DMS 273 (cell line): ENCODE measurements around the gene SLC26A2.

ENCODE experiments used
- DNase-seq: peaks from one replicate; lab custom pipeline; 2025; ENCODE audit not compliant: unreplicated experiment; lab: John Stamatoyannopoulos, UW

Gene SLC26A2

DNA sequence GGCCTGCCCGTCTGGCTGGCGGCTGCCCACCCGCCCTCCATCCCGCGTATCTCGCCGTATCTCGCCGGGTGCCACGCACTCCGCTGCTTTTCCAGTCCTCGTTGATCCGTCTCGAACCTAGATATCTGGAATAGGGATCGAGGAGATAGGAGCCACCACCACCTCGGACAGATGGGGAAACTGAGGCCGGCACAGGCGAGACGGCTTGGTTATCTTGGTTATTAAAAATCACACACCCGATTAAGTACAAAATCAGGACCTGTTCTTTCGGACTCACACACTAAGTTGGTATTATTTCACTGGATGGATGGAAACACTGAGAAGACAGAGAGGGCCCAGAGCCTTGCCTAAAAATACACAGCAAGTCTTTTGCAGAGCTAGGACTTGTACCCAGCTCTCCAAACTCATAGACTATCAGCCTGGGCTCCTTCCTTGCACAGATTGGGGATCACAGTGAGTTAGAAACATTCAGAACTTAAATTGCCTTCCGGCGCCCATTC, 678 bp downstream of the SLC26A2 start:
- DNase-seq = peak; percentile 55

DNA sequence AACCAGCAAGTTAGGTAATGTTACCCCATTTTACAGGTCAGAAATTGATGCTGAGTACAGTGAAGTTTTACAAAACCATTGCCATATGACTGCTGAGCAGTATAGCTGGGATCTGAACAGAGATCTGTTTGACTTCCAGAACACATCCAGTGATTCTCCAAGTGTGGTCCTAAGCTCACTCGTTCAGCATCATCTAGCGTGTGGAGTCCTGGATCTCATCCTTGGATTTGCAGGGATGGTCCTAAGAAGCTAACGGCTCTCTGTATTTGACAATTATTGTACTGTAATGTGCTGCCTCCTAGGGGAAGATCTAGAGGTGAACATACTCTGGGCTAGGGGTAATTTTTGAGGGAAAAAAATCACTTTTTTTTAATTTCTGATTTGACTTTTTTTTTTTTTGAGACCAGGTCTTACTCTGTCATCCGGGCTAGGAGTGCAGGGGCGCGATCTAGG, 1.4 kb downstream of the SLC26A2 start:
- peak; percentile 50 for DNase-seq

DNA sequence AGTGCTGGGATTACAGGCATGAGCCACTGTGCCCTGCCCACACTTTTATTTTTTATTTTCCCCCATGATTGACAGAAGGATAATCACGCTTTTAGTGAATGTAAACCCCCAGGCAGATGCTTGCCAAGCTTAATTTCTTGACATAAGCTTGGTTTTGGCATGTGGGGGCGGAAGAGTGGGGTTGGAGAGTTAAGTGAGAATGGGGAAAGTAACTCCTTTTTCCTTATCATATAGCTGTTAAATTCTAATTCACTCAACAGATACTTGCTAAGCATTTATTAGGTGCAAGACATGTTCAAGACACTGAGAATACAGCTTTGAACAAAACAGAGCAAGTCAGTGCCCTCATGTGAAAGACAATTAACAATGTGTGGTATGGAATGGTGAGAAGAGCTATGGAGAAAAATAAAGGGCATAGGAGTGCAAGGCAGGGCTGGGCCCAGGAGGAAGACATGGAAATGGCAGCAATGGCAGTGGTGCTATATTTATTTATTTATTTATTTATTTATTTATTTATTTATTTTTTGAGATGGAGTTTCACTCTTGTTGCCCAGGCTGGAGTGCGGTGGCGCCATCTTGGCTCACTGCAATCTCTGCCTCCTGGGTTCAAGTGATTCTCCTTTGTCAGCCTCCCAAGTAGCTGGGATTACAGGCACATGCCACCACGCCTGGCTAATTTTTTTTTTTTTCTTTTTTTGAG, 2.2 kb downstream of the SLC26A2 start:
- no peak for DNase-seq

DNA sequence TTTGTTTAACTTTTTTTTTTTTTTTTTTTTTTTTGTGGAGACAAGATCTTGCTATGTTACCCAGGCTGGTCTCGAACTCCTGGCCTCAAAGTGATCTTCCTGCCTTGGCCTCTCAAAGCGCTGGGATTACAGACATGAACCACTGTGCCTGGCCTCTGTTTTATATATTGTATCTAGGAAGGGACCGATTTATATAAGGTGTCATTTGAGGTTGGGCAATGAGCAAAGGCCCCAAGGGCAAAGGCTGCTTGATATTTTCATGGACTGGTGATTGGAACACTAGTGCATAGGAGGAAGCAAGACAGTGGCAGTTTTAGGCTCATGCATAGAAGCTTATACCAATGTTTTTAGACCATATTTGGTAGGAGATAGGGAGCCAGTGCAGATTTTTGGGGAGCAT, 3.2 kb downstream of the SLC26A2 start:
- DNase-seq = no peak

DNA sequence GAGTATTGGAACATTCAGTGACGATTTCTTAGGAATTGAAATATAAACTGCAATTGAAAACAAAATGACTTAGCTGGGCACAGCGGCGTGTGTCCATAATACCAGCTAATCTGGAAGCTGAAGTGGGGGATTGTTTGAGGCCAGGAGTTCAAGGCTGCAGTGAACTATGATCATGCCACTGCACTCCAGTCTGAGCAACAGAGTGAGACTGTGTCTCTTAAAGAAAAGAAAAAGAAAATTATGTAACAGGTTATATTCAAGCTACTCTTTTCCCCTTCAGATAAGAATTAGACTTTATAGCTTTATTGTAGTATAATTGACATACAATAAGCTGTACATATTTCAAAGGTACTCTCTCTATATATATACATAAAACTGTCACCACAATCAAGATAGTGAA, 6.4 kb downstream of the SLC26A2 start:
- no peak for DNase-seq

DNA sequence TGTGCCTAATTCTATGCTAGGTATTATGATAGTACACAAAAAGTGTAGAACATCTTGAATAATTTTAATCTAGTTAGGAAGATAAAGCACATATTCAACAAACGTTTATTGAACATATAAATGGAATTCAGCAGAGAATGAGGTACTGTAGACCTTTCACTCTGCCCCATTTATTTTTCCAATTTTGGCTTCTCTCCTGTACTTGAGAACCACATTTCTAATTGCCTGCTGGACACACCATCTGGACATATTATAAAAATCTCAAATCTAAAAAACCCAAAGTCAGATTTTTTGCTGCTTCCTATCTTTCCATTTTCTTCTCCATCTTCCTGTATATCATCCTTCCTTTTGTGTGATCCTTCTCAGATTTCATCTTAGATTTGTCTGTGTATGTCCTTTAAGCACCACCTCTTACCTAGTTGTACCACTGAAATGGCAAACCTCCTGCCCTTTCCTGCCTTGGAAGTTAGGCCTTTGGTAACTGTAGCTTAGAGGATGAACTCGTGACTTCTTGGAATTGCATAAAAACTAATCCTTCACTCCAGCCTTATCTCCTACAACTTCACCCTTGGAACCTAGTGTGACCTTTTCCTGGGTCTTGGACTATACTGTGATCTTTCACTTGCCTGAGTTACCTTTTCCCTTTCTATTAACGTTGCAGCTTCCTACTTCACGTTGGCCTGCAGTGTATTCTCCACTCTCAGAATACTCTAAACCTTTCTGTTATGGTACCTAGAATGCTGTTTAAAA, 8.8 kb downstream of the SLC26A2 start:
- DNase-seq = no peak

DNA sequence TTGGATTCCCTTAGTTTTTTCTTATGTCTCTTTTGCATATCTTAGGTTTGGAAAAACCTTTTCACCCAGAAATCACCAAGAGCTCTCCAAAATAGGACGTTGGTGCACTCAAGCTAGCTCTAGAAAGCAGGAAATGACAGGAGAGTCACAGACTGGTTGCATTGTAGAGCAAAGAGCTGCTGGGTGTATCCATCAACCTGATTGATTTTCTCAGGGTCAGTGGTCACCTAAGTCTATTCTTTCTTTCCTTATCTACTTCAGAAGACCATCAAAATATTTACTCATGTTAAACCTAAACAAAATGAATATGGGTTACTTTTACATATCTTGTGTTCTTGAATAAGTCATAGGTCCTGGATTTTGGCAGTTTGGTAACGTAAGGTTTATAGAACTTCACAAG, 14.9 kb downstream of the SLC26A2 start:
- DNase-seq = no peak

DNA sequence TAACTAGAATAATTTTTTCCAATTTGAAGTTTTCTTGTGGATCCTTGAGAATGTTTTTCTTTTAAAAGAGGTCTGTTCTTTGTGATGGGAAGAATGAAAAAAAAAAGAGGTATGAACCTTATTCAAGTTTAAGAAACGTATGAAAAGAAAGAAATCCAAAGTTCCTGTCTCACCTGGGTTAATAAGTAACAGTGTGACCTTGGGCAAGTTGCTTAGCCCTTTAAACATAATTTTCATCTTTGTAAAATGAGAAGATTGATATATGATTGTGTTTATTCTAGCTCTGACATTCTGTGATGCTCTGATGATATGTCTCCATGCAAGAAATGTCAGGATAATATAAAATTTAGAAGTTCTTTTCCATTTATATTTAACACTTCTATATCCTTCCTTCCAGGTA, 19.3 kb downstream of the SLC26A2 start:
- no peak for DNase-seq

DNA sequence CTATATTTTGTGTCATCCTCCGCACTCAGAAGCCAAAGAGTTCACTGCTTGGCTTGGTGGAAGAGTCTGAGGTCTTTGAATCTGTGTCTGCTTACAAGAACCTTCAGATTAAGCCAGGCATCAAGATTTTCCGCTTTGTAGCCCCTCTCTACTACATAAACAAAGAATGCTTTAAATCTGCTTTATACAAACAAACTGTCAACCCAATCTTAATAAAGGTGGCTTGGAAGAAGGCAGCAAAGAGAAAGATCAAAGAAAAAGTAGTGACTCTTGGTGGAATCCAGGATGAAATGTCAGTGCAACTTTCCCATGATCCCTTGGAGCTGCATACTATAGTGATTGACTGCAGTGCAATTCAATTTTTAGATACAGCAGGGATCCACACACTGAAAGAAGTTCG, 20.6 kb downstream of the SLC26A2 start:
- no peak for DNase-seq

DNA sequence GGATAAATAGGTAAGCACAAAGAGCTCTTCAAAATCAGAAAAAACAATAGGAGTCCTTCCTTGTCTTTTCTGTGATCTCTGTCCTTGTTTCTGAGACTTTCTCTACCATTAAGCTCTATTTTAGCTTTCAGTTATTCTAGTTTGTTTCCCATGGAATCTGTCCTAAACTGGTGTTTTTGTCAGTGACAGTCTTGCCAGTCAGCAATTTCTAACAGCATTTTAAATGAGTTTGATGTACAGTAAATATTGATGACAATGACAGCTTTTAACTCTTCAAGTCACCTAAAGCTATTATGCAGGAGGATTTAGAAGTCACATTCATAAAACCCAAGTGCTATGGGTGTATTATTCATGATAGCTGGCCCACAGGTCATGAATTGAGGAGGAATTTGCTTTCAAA, 21.9 kb downstream of the SLC26A2 start:
- no peak for DNase-seq

DNA sequence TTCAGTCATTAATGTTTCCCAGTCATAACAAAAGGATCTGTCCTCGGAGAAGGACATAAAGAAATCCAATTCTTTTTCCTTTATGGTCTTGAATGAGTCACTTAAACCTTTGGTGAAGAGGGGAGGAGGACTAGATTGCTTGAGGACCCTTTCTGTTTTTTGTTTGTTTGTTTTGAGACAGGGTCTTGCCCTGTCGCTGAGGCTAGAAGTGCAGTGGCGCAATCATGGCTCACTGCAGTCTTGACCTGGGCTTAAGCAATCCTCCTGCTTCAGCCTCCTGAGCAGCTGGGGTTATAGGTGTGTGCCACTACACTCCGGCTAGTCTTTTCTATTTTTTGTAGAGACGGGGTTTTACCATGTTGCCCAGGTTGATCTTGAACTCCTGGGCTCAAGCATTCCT, 27.6 kb downstream of the SLC26A2 start:
- no peak for DNase-seq

DNA sequence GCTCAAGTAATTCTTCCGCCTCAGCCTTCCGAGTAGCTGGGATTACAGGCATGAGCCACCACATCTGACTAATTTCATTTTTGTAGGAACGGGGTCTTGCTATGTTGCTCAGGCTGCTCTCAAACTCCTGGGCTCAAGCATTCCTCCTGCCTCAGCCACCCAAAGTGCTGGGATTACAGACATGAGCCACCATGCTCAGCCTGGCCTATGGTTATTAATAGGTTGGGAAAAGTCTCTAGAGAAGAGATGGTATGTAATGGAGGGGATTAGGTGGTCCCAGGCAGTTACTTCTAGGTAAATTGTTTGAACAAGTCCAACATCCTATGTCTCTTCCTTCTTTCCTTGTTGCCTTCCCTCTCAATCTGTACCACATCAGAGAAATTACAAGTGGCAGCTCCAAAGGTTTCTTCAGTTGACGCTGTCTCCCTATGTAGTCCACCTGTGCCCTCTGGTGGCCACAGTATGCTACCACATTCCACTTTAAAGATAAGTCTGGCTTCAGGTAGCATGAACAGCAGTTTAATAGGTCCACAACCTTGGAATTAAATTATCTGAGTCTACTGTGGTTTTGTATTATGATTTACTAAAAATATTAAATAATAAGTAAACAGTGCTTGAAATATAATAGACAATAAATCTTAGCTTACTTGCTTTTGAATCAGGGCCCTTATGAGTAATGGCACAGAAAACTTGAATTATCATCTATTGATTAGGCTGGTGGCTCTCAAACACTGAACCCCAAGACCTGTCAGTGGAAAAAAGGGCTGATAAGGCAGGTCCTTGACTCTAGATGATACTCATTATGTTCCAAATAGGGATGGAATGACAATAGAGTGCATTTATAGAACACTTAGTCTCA, 30.2 kb downstream of the SLC26A2 start:
- peak; percentile 89 for DNase-seq

DNA sequence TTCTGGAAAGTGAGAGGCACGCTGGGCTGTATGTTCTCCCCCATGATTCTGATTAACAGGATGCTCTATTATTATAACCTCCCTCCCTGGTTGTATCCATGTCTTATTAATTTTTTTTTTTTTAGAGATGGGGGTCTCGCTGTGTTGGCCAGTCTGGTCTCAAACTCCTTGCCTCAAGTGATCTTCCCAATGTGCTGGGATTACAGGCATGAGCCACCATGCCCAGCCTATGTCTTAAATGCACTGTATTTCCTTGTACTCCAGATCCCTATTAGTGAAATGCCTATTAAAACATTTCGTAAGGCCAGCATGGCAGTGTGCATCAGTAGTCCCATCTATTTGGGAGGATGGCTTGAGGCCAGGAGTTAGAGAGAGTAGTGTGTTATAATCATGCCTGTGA, 32.9 kb downstream of the SLC26A2 start:
- DNase-seq = no peak

DNA sequence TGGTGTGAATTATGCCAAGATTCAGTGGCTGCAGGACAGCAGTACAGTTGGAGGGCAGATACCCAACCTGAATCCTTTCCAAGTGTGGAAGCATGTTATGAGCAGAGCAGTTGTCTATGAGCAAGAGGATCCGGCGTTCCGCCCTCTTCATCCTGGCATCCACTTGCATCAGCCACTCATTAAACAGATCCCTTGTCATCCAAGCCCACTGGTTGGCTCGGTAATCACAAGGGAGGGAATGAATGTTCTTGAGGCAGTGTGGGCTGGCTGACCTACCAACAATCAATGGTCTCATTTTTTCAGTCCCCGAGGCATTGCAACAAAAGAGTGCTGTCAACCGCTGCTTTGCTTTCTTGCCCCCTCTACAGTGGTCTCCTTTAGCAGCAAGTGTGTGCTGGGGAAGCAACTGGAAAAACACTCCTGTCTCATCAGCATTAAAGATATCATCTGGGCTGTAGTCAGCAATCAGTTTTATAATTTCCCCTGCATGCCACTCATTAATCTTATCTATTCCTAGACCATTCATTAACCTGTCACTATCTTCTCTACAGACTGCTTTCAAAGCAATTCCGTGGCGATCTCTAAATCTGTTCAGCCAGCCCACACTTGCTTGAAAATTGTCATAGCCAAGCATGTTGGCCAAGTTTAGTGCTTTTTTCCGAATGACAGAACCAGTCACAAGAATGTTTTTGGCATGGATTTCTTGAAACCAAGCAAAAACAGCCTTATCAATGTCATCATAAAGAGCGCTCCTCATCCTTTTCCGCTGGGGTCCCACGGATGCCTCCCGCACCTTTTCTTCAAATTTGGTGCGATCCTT, 35.0 kb downstream of the SLC26A2 start:
- no peak for DNase-seq

DNA sequence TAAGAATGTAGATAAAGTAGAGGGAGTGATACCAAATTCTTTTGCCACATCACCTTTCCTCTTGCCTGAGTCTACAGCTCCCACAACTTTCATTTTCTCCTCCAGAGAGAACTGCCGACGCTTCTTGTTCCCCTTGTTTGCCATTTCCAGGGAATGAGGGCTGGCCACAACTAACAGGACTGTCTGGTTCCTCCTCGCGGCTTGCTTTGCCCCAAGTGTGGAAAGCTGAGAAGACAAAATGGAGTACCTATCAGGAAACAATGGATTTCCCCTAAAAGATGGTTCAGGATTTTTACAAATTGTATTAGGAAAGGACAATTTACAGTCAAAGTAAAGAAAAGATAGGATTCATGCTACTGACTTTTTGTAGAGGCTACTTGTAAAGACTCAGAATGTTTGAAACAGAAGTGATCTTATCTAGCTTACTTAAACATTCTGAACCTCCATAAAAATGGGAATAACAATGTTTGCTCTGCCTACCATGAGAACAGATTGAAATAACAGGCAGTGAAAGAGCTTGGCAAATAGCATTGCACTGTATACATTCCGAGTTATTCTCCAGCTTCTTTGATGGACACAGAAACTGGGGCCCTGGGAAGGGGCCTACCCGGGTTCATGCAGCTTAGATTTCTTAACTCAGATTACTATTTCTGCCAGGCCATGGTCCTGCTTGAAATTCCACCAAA, 35.8 kb downstream of the SLC26A2 start:
- no peak for DNase-seq

DNA sequence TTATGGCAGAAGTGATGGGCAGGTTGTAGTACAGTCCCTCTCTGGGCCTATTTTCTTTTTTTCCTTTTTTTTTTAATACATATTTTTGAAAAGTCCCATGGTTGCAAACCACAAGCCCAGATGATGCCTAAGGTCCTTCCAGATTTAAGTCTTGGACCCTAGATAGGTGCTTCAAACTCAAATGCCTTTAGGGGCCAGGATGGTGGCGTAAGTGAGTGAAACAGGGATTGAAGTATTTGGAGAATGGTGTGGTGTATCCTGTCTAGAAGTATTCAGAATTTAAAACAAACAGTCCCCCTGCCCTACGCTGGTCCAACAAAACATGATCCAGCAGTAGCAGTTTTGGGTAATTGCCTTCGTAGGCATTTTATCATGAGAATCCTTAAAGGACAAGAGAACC, 37.7 kb downstream of the SLC26A2 start:
- DNase-seq = no peak

DNA sequence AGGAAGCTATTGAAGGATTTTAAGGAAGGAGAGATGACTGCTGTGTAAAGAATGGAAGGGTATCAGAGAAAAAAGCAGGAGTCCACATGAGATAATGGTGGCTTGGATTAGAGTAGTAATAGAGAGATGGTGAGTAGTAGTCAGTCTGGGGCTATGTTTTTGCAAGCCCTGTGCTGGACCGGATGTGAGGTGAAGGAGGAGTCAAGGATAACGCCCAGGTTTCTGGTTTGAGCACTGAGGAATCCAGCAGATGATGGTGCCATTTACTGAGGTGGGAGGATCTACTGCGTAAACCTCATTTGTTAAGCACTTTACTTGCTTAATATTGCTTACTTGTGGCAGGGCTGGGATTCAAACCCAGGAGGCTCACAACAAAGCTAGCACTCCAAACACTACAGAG, 38.8 kb downstream of the SLC26A2 start:
- no peak for DNase-seq

DNA sequence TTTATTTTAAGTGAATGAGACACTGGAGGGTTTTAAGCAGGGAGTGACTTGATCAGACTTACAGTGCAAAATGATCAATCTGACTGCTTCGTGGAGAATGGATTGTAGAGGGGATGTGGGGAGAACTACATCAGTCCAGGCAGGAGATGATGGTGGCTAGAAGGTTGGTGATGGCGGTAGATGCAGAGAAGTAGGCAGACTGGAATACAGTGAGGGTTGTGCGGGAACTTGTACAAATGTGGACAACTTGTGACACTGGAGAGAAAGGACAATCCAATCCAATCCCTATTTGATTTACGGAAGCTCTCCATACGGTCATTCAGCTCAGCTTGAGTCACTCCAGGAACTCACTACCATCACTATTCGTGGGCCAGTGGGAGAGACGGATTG, 39.3 kb downstream of the SLC26A2 start:
- DNase-seq = no peak

DNA sequence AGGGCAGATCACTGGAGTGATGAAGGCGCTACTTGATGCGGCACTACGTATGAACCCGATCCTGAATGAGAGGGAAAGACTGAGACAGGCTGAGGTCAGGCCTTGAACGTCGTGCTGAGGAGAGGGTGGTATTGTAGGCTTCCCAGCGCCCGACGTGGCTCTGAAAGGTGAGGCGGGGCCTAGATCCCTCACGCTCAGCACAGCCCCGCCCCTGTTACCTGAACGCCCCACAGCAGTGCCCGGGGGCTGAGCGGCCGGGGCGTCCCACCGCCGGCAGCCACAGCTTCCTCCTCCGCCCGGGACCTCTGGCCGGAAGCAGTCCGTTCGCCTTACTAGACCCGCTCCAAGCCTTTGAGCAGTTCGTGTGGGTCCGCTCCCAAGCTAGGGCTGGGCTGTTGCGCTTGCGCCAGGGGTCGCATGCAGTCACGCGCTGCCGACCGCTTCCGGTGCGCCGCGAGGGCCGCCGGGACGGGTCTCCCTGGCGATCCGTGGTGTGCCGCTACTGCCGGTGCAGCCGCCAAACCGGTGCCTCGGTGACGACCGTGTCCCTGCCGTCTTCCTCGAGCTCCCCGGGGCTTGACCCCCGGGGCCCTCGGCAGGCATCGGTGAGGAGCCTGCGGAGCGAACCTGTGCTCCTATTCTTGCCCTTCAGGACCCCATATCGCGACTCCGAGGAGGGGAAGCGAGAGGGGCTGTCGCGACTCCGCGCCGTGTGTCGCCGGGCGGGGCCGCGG, 39.9 kb downstream of the SLC26A2 start, which contains the start of the genes HMGXB3 and TIGD6:
Gene HMGXB3, plus strand, starts transcription at position 484 of the 734 bp plus-strand sequence. CDS start 4,114 bp downstream, outside the sequence.
Gene TIGD6, minus strand, starts transcription at position 399 of the 734 bp plus-strand sequence. CDS start 4,306 bp downstream, outside the sequence.
- peak; percentile 98 for DNase-seq
